Hepatocyte (in vitro differentiated cells): Measurements from ENCODE around the gene RPL14. TPM values are rescaled to one million over a fixed set of nuclear protein-coding genes. Genes with fewer than 3 reads are reported as not detected.
A peak's percentile ranks its signal among the peaks of the same experiment; 100 is the strongest.

Experiments used
- DNase-seq: peaks from one replicate; pipeline ENCODE4 v3.0.0-alpha.2; 2016; ENCODE audit warnings: low spot score
- H2AFZ ChIP-seq: fragments of 200-600 bp; sonication (generic); 2 replicates; pipeline ENCODE4 v1.6.0; 2016; ENCODE audit warnings: antibody characterized with exemption, mild to moderate bottlenecking
- H3K27ac ChIP-seq: fragments of 200-600 bp; sonication (generic); 2 replicates; pipeline ENCODE4 v1.5.1; 2016; ENCODE audit warnings: mild to moderate bottlenecking
- H3K27me3 ChIP-seq: fragments of 200-600 bp; sonication (generic); 2 replicates; pipeline ENCODE4 v1.6.1; 2016
- H3K36me3 ChIP-seq: fragments of 200-600 bp; sonication (generic); replicated peaks from 2 replicates; pipeline ENCODE4 v1.5.1; 2016; ENCODE audit warnings: low read depth; ENCODE audit not compliant: insufficient read depth
- H3K4me1 ChIP-seq: fragments of 200-600 bp; sonication (generic); 2 replicates; pipeline ENCODE4 v1.5.1; 2016; ENCODE audit warnings: mild to moderate bottlenecking, moderate library complexity; ENCODE audit not compliant: insufficient read depth
- H3K4me2 ChIP-seq: fragments of 200-600 bp; sonication (generic); 2 replicates; pipeline ENCODE4 v1.6.0; 2016
- H3K4me3 ChIP-seq: fragments of 200-600 bp; sonication (generic); 2 replicates; pipeline ENCODE4 v1.5.1; 2016; ENCODE audit warnings: mild to moderate bottlenecking
- H3K79me2 ChIP-seq: fragments of 200-600 bp; sonication (generic); 2 replicates; pipeline ENCODE4 v1.6.0; 2017; ENCODE audit warnings: mild to moderate bottlenecking
- H3K9me2 ChIP-seq: fragments of 200-600 bp; sonication (generic); replicated peaks from 2 replicates; pipeline ENCODE4 v1.6.0; 2017; ENCODE audit warnings: mild to moderate bottlenecking; ENCODE audit not compliant: insufficient read depth
- H3K9me3 ChIP-seq: fragments of 200-600 bp; sonication (generic); 2 replicates; pipeline ENCODE4 v1.5.1; 2016; ENCODE audit warnings: low read depth, mild to moderate bottlenecking
- H4K20me1 ChIP-seq: fragments of 200-600 bp; sonication (generic); 2 replicates; pipeline ENCODE4 v1.6.0; 2016; ENCODE audit warnings: mild to moderate bottlenecking; ENCODE audit not compliant: insufficient read depth, poor library complexity, severe bottlenecking
- CTCF ChIP-seq: fragments of 200-600 bp; sonication (generic); IDR thresholded peaks from 2 replicates; pipeline ENCODE4 v1.5.1; 2016; ENCODE audit warnings: antibody characterized with exemption, mild to moderate bottlenecking; ENCODE audit not compliant: poor library complexity
- EZH2 ChIP-seq: fragments of 200-600 bp; sonication (generic); IDR thresholded peaks from 2 replicates; pipeline ENCODE4 v1.6.1; 2016; ENCODE audit warnings: antibody characterized with exemption, mild to moderate bottlenecking, borderline replicate concordance
- EZH2phosphoT487 ChIP-seq: fragments of 200-600 bp; sonication (generic); IDR thresholded peaks from one replicate; pipeline ENCODE4 v1.6.1; 2018; ENCODE audit warnings: antibody characterized with exemption, mild to moderate bottlenecking, low read depth, moderate library complexity; ENCODE audit not compliant: unreplicated experiment, severe bottlenecking
- WGBS: methylation state at CpG from one replicate; pipeline ENCODE4 v1.1.6; 2016; ENCODE audit warnings: low lambda C conversion rate; ENCODE audit errors: missing lambda C conversion rate; 5-methylcytosine and 5-hydroxymethylcytosine counted together
- polyA plus RNA-seq: library from polyadenylated mRNA; unstranded; fragments of >200 nt; fragmentation: Nextera tagmentation; extraction: Ambion mirVana; gene quantifications from 2 replicates; pipeline ENCODE4 v1.2.1, GENCODE V29; 2016
- total RNA-seq: library from RNA; depleted of rRNA; stranded (reverse); fragments of >200 nt; gene quantifications from 2 replicates; pipeline ENCODE4 v1.2.3, GENCODE V29; 2014

RPL14 gene
- total and polyA plus RNA-seq, 2 experiments from 2014 or later: 395 to 492 TPM

- H3K27ac ChIP-seq: peak overlapping the region; percentile 81
- no peak overlapping the region for H3K4me2 ChIP-seq
- no peaks in the 10 kb centered on the region for H3K79me2 ChIP-seq
- H4K20me1 ChIP-seq: no peaks in the 10 kb centered on the region
- no peak overlapping the region for H2AFZ ChIP-seq
- peak; percentile 65 for DNase-seq
- no peaks in the 10 kb centered on the region for H3K27me3 ChIP-seq
- no peaks in the 10 kb centered on the region for H3K9me3 ChIP-seq
- WGBS: 56% methylated on average over 2 of the region's 2 CpGs
- no peak overlapping the region for H3K4me3 ChIP-seq
- H3K36me3 ChIP-seq: no peaks in the 10 kb centered on the region
- no peaks in the 10 kb centered on the region for H3K9me2 ChIP-seq
- TF ChIP-seq CTCF (no peak), EZH2 (no peak), EZH2phosphoT487 (no peak)
- H3K4me1 ChIP-seq: peaks cover 3% of the 10 kb centered on the region
These were observed 39.1 kb upstream of the RPL14 start for GRCh38 chr3:40417845-40418543.

GRCh38 chr3:40422861-40423260 lies 34.3 kb upstream of the RPL14 start:
- no peaks in the 10 kb centered on the region for H3K79me2 ChIP-seq
- H3K4me3 ChIP-seq: no peak overlapping the region
- DNase-seq: no peak
- TF ChIP-seq EZH2phosphoT487 (no peak), CTCF (no peak), EZH2 (no peak)
- H3K36me3 ChIP-seq: no peaks in the 10 kb centered on the region
- no peaks in the 10 kb centered on the region for H3K9me3 ChIP-seq
- H3K4me2 ChIP-seq: no peak overlapping the region
- no peak overlapping the region for H3K27ac ChIP-seq
- 75% methylated on average over 1 of the region's 1 CpG for WGBS
- H2AFZ ChIP-seq: no peak overlapping the region
- no peaks in the 10 kb centered on the region for H3K27me3 ChIP-seq
- no peaks in the 10 kb centered on the region for H3K4me1 ChIP-seq
- no peaks in the 10 kb centered on the region for H4K20me1 ChIP-seq
- H3K9me2 ChIP-seq: no peaks in the 10 kb centered on the region

- no peaks in the 10 kb centered on the region for H3K9me2 ChIP-seq
- no peaks in the 10 kb centered on the region for H3K79me2 ChIP-seq
- H4K20me1 ChIP-seq: no peaks in the 10 kb centered on the region
- H3K4me2 ChIP-seq: no peak overlapping the region
- H3K27me3 ChIP-seq: no peaks in the 10 kb centered on the region
- H3K36me3 ChIP-seq: no peaks in the 10 kb centered on the region
- no peak overlapping the region for H3K4me3 ChIP-seq
- no peak overlapping the region for H2AFZ ChIP-seq
- WGBS: 85% methylated on average over 8 of the region's 8 CpGs
- H3K27ac ChIP-seq: no peak overlapping the region
- H3K9me3 ChIP-seq: no peaks in the 10 kb centered on the region
- H3K4me1 ChIP-seq: no peaks in the 10 kb centered on the region
- DNase-seq: no peak
- no peak for TF ChIP-seq CTCF
- no peak for TF ChIP-seq EZH2phosphoT487
- no peak for TF ChIP-seq EZH2
These were observed 30.0 kb upstream of the RPL14 start for GRCh38 chr3:40427045-40427669.
